LNCAP (cell line): ENCODE measurements around the gene FTCD.

Source experiments
- CTCF ChIP-seq: fragments of 450-650 bp; IDR thresholded peaks from 2 replicates; pipeline ENCODE4 v1.5.1; 2017; ENCODE audit warnings: mild to moderate bottlenecking

Gene FTCD

GRCh38 chr21:46117586-46118315, 37.6 kb downstream of the FTCD start:
- no peak for TF ChIP-seq CTCF

- no peak for TF ChIP-seq CTCF
Measured at GRCh38 chr21:46116776-46117585, 38.4 kb downstream of the FTCD start.

- no peak for TF ChIP-seq CTCF
Measured at GRCh38 chr21:46116189-46116775, 39.1 kb downstream of the FTCD start.

GRCh38 chr21:46115441-46116188, 39.8 kb downstream of the FTCD start:
- TF ChIP-seq CTCF, result no peak

GRCh38 chr21:46114963-46115362, 40.4 kb downstream of the FTCD start:
- no peak for TF ChIP-seq CTCF

GRCh38 chr21:46113497-46114176, 41.7 kb downstream of the FTCD start:
- TF ChIP-seq CTCF, result no peak
